Body of pancreas (tissue), 4 donors: ENCODE measurements around the gene SLC10A7. TPM values are rescaled to one million over a fixed set of nuclear protein-coding genes. Genes with fewer than 3 reads are reported as not detected.

Experiments used
- ATAC-seq: fragments of 150-250 bp; one replicate; pipeline ENCODE4 v1.9.1; 2016
- DNase-seq, 4 donors: peaks; one replicate each; pipeline ENCODE4 v3.0.0-alpha.2; 2019
- H3K27ac ChIP-seq, 4 donors: fragments of 200-600 bp; sonication (generic); 1 replicate in 3 of 4; 2 replicates in 1 of 4; pipeline versions ENCODE4 v1.5.1 to v1.6.1; 2016 to 2019; ENCODE audit warnings: mild to moderate bottlenecking in 1 of 4, mixed read lengths in 1 of 4, moderate library complexity in 1 of 4
- H3K27me3 ChIP-seq, 2 donors: fragments of 200-600 bp; sonication (generic); one replicate each; pipeline ENCODE4 v1.6.0; 2016; ENCODE audit warnings: mild to moderate bottlenecking in 1 of 2
- H3K36me3 ChIP-seq, 2 donors: fragments of 200-600 bp; sonication (generic); replicated peaks in 1 of 2; 2 replicates each; pipeline ENCODE4 v1.5.1; 2016; ENCODE audit warnings: low read depth in 2 of 2; ENCODE audit not compliant: insufficient read depth in 1 of 2
- H3K4me1 ChIP-seq: fragments of 200-600 bp; sonication (generic); one replicate; pipeline ENCODE4 v1.6.0; 2016
- H3K4me3 ChIP-seq, 2 donors: fragments of 200-600 bp; sonication (generic); 1 replicate in 1 of 2; 2 replicates in 1 of 2; pipeline ENCODE4 v1.5.1; 2016 to 2019
- H3K9me3 ChIP-seq, 3 donors: fragments of 200-600 bp; sonication (generic); 1 replicate in 2 of 3; 2 replicates in 1 of 3; pipeline ENCODE4 v1.5.1; 2016
- POLR2A ChIP-seq, 3 donors: fragments of 450-650 bp; IDR thresholded peaks; one replicate each; pipeline ENCODE4 v1.6.1; 2016; ENCODE audit warnings: antibody characterized with exemption in 3 of 3, mild to moderate bottlenecking in 2 of 3
- WGBS, 2 donors: methylation state at CpG; one replicate each; pipeline ENCODE4 v1.1.5; 2017; 5-methylcytosine and 5-hydroxymethylcytosine counted together
- intact Hi-C: fragments of 100-400 bp; cut with DNase I; formaldehyde crosslinking; loops from one replicate; pipeline ENCODE4 v1.15.1; 2023
- total RNA-seq, 2 donors: library from RNA; depleted of rRNA; stranded (reverse); fragments of >200 nt; gene quantifications; one replicate each; pipeline ENCODE4 v1.1.0, GENCODE V29; 2016
- TF ChIP-seq, protein P1 (sequence below), 7 experiments: fragments of 450-650 bp in 4 of 7; fragments of 200-600 bp in 3 of 7; sonication (generic) in 3 of 7; IDR thresholded peaks; one replicate each; pipeline ENCODE4 v1.5.1; 2016 to 2019; ENCODE audit warnings: antibody characterized with exemption in 7 of 7

Gene SLC10A7
- total RNA-seq, 2 donors from 2014 or later = 10.4 to 13.5 TPM

DNA sequence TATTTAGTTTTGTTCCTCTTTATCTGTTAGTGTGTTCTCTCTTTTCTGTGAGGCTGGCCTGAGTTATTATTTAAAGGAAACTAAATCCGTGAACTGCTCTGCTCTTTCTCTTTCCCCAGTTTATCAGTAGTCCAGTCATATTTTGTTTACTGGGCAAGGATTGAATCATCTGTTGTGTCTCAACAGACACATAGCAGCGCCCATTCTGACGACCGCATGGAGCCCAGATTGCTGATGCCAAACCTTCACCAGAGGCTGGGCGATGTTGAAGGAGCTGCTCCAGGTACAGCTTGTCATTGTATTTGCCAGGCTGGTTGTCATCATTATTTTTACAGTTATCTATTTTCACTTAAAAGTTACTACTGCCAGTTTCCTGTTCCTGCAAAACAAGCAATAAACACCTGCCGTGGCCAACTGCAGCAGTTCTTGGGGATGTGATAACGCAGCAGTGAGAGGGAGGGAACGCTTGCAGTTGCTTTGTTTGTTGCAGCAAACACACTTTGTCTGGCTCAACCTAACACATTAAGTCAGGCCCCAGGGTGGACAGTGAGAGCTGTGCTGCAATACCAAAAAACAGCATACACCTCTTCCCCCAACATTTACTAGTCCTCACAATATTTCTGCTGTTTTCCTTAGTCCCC, 297.3 kb downstream of the SLC10A7 start:
- no peak for ATAC-seq
- TF ChIP-seq, protein P1, sequence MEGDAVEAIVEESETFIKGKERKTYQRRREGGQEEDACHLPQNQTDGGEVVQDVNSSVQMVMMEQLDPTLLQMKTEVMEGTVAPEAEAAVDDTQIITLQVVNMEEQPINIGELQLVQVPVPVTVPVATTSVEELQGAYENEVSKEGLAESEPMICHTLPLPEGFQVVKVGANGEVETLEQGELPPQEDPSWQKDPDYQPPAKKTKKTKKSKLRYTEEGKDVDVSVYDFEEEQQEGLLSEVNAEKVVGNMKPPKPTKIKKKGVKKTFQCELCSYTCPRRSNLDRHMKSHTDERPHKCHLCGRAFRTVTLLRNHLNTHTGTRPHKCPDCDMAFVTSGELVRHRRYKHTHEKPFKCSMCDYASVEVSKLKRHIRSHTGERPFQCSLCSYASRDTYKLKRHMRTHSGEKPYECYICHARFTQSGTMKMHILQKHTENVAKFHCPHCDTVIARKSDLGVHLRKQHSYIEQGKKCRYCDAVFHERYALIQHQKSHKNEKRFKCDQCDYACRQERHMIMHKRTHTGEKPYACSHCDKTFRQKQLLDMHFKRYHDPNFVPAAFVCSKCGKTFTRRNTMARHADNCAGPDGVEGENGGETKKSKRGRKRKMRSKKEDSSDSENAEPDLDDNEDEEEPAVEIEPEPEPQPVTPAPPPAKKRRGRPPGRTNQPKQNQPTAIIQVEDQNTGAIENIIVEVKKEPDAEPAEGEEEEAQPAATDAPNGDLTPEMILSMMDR (IDR thresholded peaks at IDR 0.05) = no peak
- no peak for TF ChIP-seq POLR2A (IDR thresholded peaks at IDR 0.05)

GRCh38 chr4:146222313-146222712, 299.4 kb downstream of the SLC10A7 start:
- TF ChIP-seq, protein P1 (IDR thresholded peaks at IDR 0.05) = no peak
- TF ChIP-seq POLR2A (IDR thresholded peaks at IDR 0.05) = no peak
- Histone ChIP-seq H3K36me3 (no peaks in the 10 kb centered on the region), H3K27me3 (no peaks in the 10 kb centered on the region), H3K4me3 (no peak overlapping the region), H3K27ac (no peak overlapping the region), H3K4me1 (no peaks in the 10 kb centered on the region), H3K9me3 (no peaks in the 10 kb centered on the region)
- DNase-seq (no peak), ATAC-seq (no peak)
- intact Hi-C loops = no loop called here
- 52 to 75% methylated on average over 8 of the region's 8 CpGs for WGBS, 2 donors

More for the DNA sequence above, 297.3 kb downstream of the SLC10A7 start:
- no peak overlapping the region for H3K4me3 ChIP-seq
- no peak overlapping the region for H3K27ac ChIP-seq
- no peaks in the 10 kb centered on the region for H3K9me3 ChIP-seq
- H3K4me1 ChIP-seq = no peaks in the 10 kb centered on the region
- 32 to 39% methylated on average over 8 of the region's 8 CpGs for WGBS, 2 donors
- no peaks in the 10 kb centered on the region for H3K27me3 ChIP-seq
- no peaks in the 10 kb centered on the region for H3K36me3 ChIP-seq
- no peak for DNase-seq
- intact Hi-C loops = no loop called here

DNA sequence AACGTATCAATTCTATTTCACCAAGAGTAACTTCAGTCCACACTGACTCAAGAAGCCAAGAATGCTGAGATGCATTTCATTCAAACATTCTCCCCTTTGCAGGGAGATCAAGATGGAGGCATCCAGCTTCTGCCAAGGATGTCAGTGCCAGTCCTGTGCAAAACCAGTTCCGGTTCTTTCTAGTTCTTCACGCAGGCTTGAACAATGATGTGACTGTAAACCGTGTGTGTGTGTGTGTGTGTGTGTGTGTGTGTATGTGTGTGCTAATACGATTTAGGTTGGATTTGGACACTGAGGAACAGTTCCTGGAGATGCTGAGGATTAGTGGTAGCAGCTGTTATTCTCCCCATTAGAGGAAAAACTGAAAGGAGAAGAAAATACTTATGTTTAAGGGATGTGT, 307.5 kb downstream of the SLC10A7 start, which contains the start of gene REELD1:
Gene REELD1 (plus strand): TSS at position 301 of the 400 bp plus-strand sequence. CDS start 2,415 bp downstream, outside the sequence.
- Histone ChIP-seq H3K36me3 (no peaks in the 10 kb centered on the region), H3K9me3 (no peaks in the 10 kb centered on the region), H3K4me3 (no peak within 1 kb of the TSS), H3K4me1 (no peaks in the 10 kb centered on the region), H3K27ac (no peak within 1 kb of the TSS), H3K27me3 (no peaks in the 10 kb centered on the region)
- no peak for ATAC-seq
- no peak for DNase-seq
- TF ChIP-seq POLR2A (IDR thresholded peaks at IDR 0.05) = no peak
- TF ChIP-seq, protein P1 (IDR thresholded peaks at IDR 0.05) = no peak
- WGBS, 2 donors = 55 to 70% methylated on average over 5 of the region's 5 CpGs
- intact Hi-C loops = no loop called here

- Histone ChIP-seq H3K27me3 (no peaks in the 10 kb centered on the region), H3K36me3 (no peaks in the 10 kb centered on the region), H3K27ac (no peak overlapping the region), H3K9me3 (no peaks in the 10 kb centered on the region), H3K4me1 (no peaks in the 10 kb centered on the region), H3K4me3 (no peak overlapping the region)
- intact Hi-C loops = no loop called here
- TF ChIP-seq, protein P1 (IDR thresholded peaks at IDR 0.05) = no peak
- TF ChIP-seq POLR2A (IDR thresholded peaks at IDR 0.05) = no peak
- DNase-seq = no peak
- WGBS, 2 donors = 78 to 89% methylated on average over 9 of the region's 9 CpGs
- ATAC-seq = no peak
Measured at GRCh38 chr4:146212781-146213180, 309.0 kb downstream of the SLC10A7 start.

- Histone ChIP-seq H3K4me3 (no peak overlapping the region), H3K4me1 (no peaks in the 10 kb centered on the region), H3K36me3 (no peaks in the 10 kb centered on the region), H3K9me3 (no peaks in the 10 kb centered on the region), H3K27ac (no peak overlapping the region), H3K27me3 (no peaks in the 10 kb centered on the region)
- ATAC-seq (no peak), DNase-seq (no peak)
- WGBS, 2 donors = 69 to 74% methylated on average over 7 of the region's 7 CpGs
- intact Hi-C loops = no loop called here
- no peak for TF ChIP-seq POLR2A (IDR thresholded peaks at IDR 0.05)
- TF ChIP-seq, protein P1 (IDR thresholded peaks at IDR 0.05) = no peak
Measured at GRCh38 chr4:146211440-146211839, 310.3 kb downstream of the SLC10A7 start.
